OCI-LY7 (cell line): ENCODE data around the gene RBM28. TPM values are rescaled to one million over a fixed set of nuclear protein-coding genes. Genes with fewer than 3 reads are reported as not detected.

Experiments
- BruUV-seq: library from RNA; stranded (reverse); fragments of 400-500 nt; replicated peaks from 2 replicates; lab custom pipeline; 2021; lab: Mats Ljungman, UMichigan
- CTCF ChIA-PET: fragments of 300-600 bp; sonication (Branson Sonifier 250); formaldehyde crosslinking; loops from one replicate; lab custom pipeline; 2022; ENCODE audit warnings: antibody characterized with exemption; ENCODE audit not compliant: unreplicated experiment; lab: Charles Lee
- POLR2A ChIA-PET: fragments of 300-600 bp; sonication (Branson Sonifier 250); formaldehyde crosslinking; loops from one replicate; lab custom pipeline; 2022; ENCODE audit warnings: antibody characterized with exemption; lab: Charles Lee
- DNase-seq: peaks from one replicate; pipeline ENCODE4 v3.0.0-alpha.2; 2015; ENCODE audit warnings: low spot score
- H2AFZ ChIP-seq: fragments of 200-600 bp; sonication (generic), shearing (Covaris generic); 2 replicates; pipeline ENCODE4 v1.6.1; 2014; ENCODE audit warnings: mild to moderate bottlenecking, antibody characterized with exemption, low read length, moderate library complexity
- H3K27ac ChIP-seq: fragments of 200-600 bp; sonication (generic); 2 replicates; pipeline ENCODE4 v1.5.1; 2014; ENCODE audit warnings: mixed run types, low read depth, mild to moderate bottlenecking, moderate library complexity, low read length, inconsistent platforms; ENCODE audit not compliant: poor library complexity, severe bottlenecking
- H3K36me3 ChIP-seq: fragments of 200-600 bp; sonication (generic); 2 replicates; pipeline ENCODE4 v1.6.1; 2014; ENCODE audit warnings: mild to moderate bottlenecking, antibody characterized with exemption, low read length, moderate library complexity, mixed read lengths; ENCODE audit not compliant: insufficient read depth
- H3K4me1 ChIP-seq: fragments of 200-600 bp; sonication (generic); 2 replicates; pipeline ENCODE4 v1.5.1; 2014; ENCODE audit warnings: mild to moderate bottlenecking, low read length; ENCODE audit not compliant: insufficient read depth, poor library complexity, severe bottlenecking
- H3K4me2 ChIP-seq: fragments of 200-600 bp; sonication (generic); 2 replicates; pipeline ENCODE4 v1.6.1; 2014; ENCODE audit warnings: mild to moderate bottlenecking, low read length
- H3K4me3 ChIP-seq: fragments of 200-600 bp; sonication (generic); 2 replicates; pipeline ENCODE4 v1.5.1; 2014; ENCODE audit warnings: mild to moderate bottlenecking, low read depth, low read length; ENCODE audit not compliant: poor library complexity, severe bottlenecking
- H3K79me2 ChIP-seq: fragments of 200-600 bp; sonication (generic); 2 replicates; pipeline ENCODE4 v1.6.1; 2016; ENCODE audit warnings: low read depth, mild to moderate bottlenecking, low read length, moderate library complexity, mixed read lengths; ENCODE audit not compliant: insufficient read depth
- H3K9me2 ChIP-seq: fragments of 200-600 bp; sonication (generic); 2 replicates; pipeline ENCODE4 v1.6.1; 2016; ENCODE audit warnings: mild to moderate bottlenecking, low read length, mixed read lengths; ENCODE audit not compliant: insufficient read depth
- H3K9me3 ChIP-seq: fragments of 200-600 bp; sonication (generic); 2 replicates; pipeline ENCODE4 v1.6.1; 2014; ENCODE audit warnings: mild to moderate bottlenecking, mixed run types, low read length, mixed read lengths
- H4K20me1 ChIP-seq: fragments of 200-600 bp; sonication (generic); 2 replicates; pipeline ENCODE4 v1.6.1; 2014; ENCODE audit warnings: mild to moderate bottlenecking, antibody characterized with exemption, low read length, moderate library complexity, mixed read lengths; ENCODE audit not compliant: insufficient read depth
- CTCF ChIP-seq: fragments of 200-600 bp; sonication (generic); conservative IDR thresholded peaks from 2 replicates; pipeline ENCODE4 v1.5.1; 2014; ENCODE audit warnings: mild to moderate bottlenecking, antibody characterized with exemption, low read length, moderate library complexity, mixed read lengths
- EZH2phosphoT487 ChIP-seq: fragments of 200-600 bp; sonication (generic); IDR thresholded peaks from 2 replicates; pipeline ENCODE4 v1.6.1; 2018; ENCODE audit warnings: low read depth, borderline replicate concordance, mild to moderate bottlenecking, mixed run types, antibody characterized with exemption, low read length, moderate library complexity, mixed read lengths
- intact Hi-C: fragments of 100-400 bp; cut with micrococcal nuclease; formaldehyde crosslinking; loops from one replicate; pipeline ENCODE4 v1.10.0; 2022; ENCODE audit not compliant: unreplicated experiment
- total RNA-seq, 2 experiments: library from RNA; depleted of rRNA in 1 of 2; stranded (reverse); fragments of >200 nt in 1 of 2; shearing (Covaris generic) in 1 of 2; gene quantifications; 2 replicates each; pipeline ENCODE4 v1.2.3, GENCODE V29; 2014 to 2022

RBM28 gene
- total RNA-seq, 2 experiments from 2014 or later: 35.6 to 70.0 TPM

GRCh38 chr7:128309124-128309523 lies 34.6 kb downstream of the RBM28 start:
- Histone ChIP-seq H3K4me1 (no peaks in the 10 kb centered on the region), H3K79me2 (no peaks in the 10 kb centered on the region), H3K9me3 (no peaks in the 10 kb centered on the region), H2AFZ (no peak overlapping the region), H3K36me3 (peaks cover 95% of the 10 kb centered on the region), H3K27ac (no peak overlapping the region), H3K4me2 (no peak overlapping the region), H3K9me2 (no peaks in the 10 kb centered on the region), H4K20me1 (no peaks in the 10 kb centered on the region), H3K4me3 (no peak overlapping the region)
- no TSS peak for BruUV-seq
- intact Hi-C loops: no loop called here
- ChIA-PET CTCF (no interaction called here), POLR2A (no interaction called here)
- TF ChIP-seq EZH2phosphoT487: no peak
- no peak for TF ChIP-seq CTCF
- DNase-seq: no peak

- Histone ChIP-seq H4K20me1 (no peaks in the 10 kb centered on the region), H3K36me3 (peaks cover 90% of the 10 kb centered on the region), H3K4me1 (no peaks in the 10 kb centered on the region), H3K27ac (no peak overlapping the region), H3K9me2 (no peaks in the 10 kb centered on the region), H3K4me3 (no peak overlapping the region), H2AFZ (no peak overlapping the region), H3K9me3 (no peaks in the 10 kb centered on the region), H3K79me2 (no peaks in the 10 kb centered on the region), H3K4me2 (no peak overlapping the region)
- TF ChIP-seq CTCF: no peak
- POLR2A ChIA-PET: interaction anchor here (0.6 to 1.1 kb wide), 2 partner anchors 13 to 14 kb away, joined by 3 to 7 read pairs; no protein-coding TSS in a partner anchor
- BruUV-seq: no TSS peak
- CTCF ChIA-PET: no interaction called here
- intact Hi-C loops: no loop called here
- DNase-seq: no peak
Observed at GRCh38 chr7:128307061-128307460, 36.6 kb downstream of the RBM28 start.

GRCh38 chr7:128304212-128304611 lies 39.5 kb downstream of the RBM28 start:
- Histone ChIP-seq H3K4me3 (no peak overlapping the region), H3K9me2 (no peaks in the 10 kb centered on the region), H3K9me3 (no peaks in the 10 kb centered on the region), H3K4me2 (no peak overlapping the region), H3K79me2 (no peaks in the 10 kb centered on the region), H3K27ac (no peak overlapping the region), H2AFZ (no peak overlapping the region), H4K20me1 (no peaks in the 10 kb centered on the region), H3K4me1 (no peaks in the 10 kb centered on the region), H3K36me3 (peaks cover 61% of the 10 kb centered on the region)
- POLR2A ChIA-PET: no interaction called here
- DNase-seq: no peak
- BruUV-seq: no TSS peak
- intact Hi-C loops: no loop called here
- TF ChIP-seq EZH2phosphoT487 (no peak), CTCF (no peak)
- CTCF ChIA-PET: no interaction called here
